Breast epithelium (tissue), 3 donors: ENCODE results near the gene LIM2.

Experiments used
- CTCF ChIP-seq, 3 donors: fragments of 450-650 bp; IDR thresholded peaks; one replicate each; pipeline ENCODE4 v1.5.1; 2016 to 2017; ENCODE audit warnings: antibody characterized with exemption in 3 of 3, mild to moderate bottlenecking in 3 of 3, moderate library complexity in 3 of 3
- POLR2A ChIP-seq: fragments of 450-650 bp; IDR thresholded peaks from one replicate; pipeline ENCODE4 v1.6.1; 2016; ENCODE audit warnings: antibody characterized with exemption, mild to moderate bottlenecking, moderate library complexity
- POLR2AphosphoS5 ChIP-seq, 3 donors: sonication (generic); formaldehyde crosslinking; IDR thresholded peaks; one replicate each; pipeline ENCODE4 v1.6.1; 2017; ENCODE audit warnings: antibody characterized with exemption in 3 of 3

- TF ChIP-seq CTCF (IDR thresholded peaks at IDR 0.05) (no peak), POLR2AphosphoS5 (IDR thresholded peaks at IDR 0.05) (no peak), POLR2A (no peak)
These were observed 41.0 kb downstream of the LIM2 start for GRCh38 chr19:51346742-51347141.
